Neuronal stem cell (in vitro differentiated cells): ENCODE measurements around the gene MC5R.
"Not testable (repeated sequence)": the region's sequence is repeated elsewhere in the genome, so short reads cannot be mapped to it uniquely, and the experiment has no call there.

Source experiments
- DNase-seq: peaks from one replicate; pipeline ENCODE4 v3.0.0-alpha.2; 2013; ENCODE audit warnings: low spot score
- H2AFZ ChIP-seq: one replicate; pipeline ENCODE4 v1.6.1; 2013; ENCODE audit warnings: mild to moderate bottlenecking, low read length, inconsistent platforms
- H2AK5ac ChIP-seq: 2 replicates; pipeline ENCODE4 v1.6.1; 2013; ENCODE audit warnings: low read depth, mild to moderate bottlenecking, inconsistent platforms, low read length, moderate library complexity, mixed read lengths
- H2BK120ac ChIP-seq: 2 replicates; pipeline ENCODE4 v1.6.1; 2013; ENCODE audit warnings: low read depth, mild to moderate bottlenecking, inconsistent platforms, low read length, moderate library complexity, mixed read lengths
- H2BK12ac ChIP-seq: one replicate; pipeline ENCODE4 v1.6.1; 2013; ENCODE audit warnings: low read length, inconsistent platforms
- H2BK15ac ChIP-seq: 2 replicates; pipeline ENCODE4 v1.6.1; 2013; ENCODE audit warnings: mild to moderate bottlenecking, low read length, inconsistent platforms, mixed read lengths
- H2BK5ac ChIP-seq: one replicate; pipeline ENCODE4 v1.6.1; 2013; ENCODE audit warnings: inconsistent platforms, mild to moderate bottlenecking, low read length, moderate library complexity
- H3K14ac ChIP-seq: one replicate; pipeline ENCODE4 v1.6.1; 2013; ENCODE audit warnings: low read length, inconsistent platforms
- H3K18ac ChIP-seq: 2 replicates; pipeline ENCODE4 v1.6.1; 2013; ENCODE audit warnings: low read length, inconsistent platforms
- H3K23ac ChIP-seq: 2 replicates; pipeline ENCODE4 v1.6.1; 2013; ENCODE audit warnings: low read depth, mild to moderate bottlenecking, mixed read lengths, low read length, inconsistent platforms; ENCODE audit not compliant: poor library complexity
- H3K27ac ChIP-seq: replicated peaks from 3 replicates; pipeline ENCODE4 v1.5.1; 2013; ENCODE audit warnings: low read length, inconsistent platforms
- H3K27me3 ChIP-seq, 3 experiments: 2 replicates each; pipeline ENCODE4 v1.6.1; 2013; ENCODE audit warnings: low read length in 3 of 3, mild to moderate bottlenecking in 2 of 3, inconsistent platforms in 1 of 3, low read depth in 1 of 3, mixed read lengths in 1 of 3, moderate library complexity in 1 of 3; ENCODE audit not compliant: control insufficient read depth in 3 of 3, insufficient read depth in 3 of 3
- H3K36me3 ChIP-seq, 2 donors: replicated peaks in 1 of 2; 2 replicates each; pipeline ENCODE4 v1.6.1; 2013; ENCODE audit warnings: low read length in 2 of 2; ENCODE audit not compliant: control insufficient read depth in 2 of 2, insufficient read depth in 2 of 2
- H3K4ac ChIP-seq: 2 replicates; pipeline ENCODE4 v1.6.1; 2013; ENCODE audit warnings: inconsistent platforms, mild to moderate bottlenecking, low read length, moderate library complexity
- H3K4me1 ChIP-seq, 2 donors: 1 replicate in 1 of 2; 2 replicates in 1 of 2; pipeline ENCODE4 v1.6.1; 2013; ENCODE audit warnings: low read length in 2 of 2, low read depth in 1 of 2; ENCODE audit not compliant: control insufficient read depth in 2 of 2, insufficient read depth in 1 of 2
- H3K4me2 ChIP-seq: one replicate; pipeline ENCODE4 v1.6.1; 2013; ENCODE audit warnings: mild to moderate bottlenecking, low read length, inconsistent platforms; ENCODE audit not compliant: insufficient read depth, poor library complexity, severe bottlenecking
- H3K4me3 ChIP-seq, 2 donors: 2 replicates each; pipeline ENCODE4 v1.5.1; 2013; ENCODE audit warnings: low read length in 2 of 2, mild to moderate bottlenecking in 2 of 2, inconsistent platforms in 1 of 2, moderate library complexity in 1 of 2
- H3K79me1 ChIP-seq: one replicate; pipeline ENCODE4 v1.6.1; 2013; ENCODE audit warnings: low read depth, mild to moderate bottlenecking, inconsistent platforms, low read length, moderate library complexity
- H3K9ac ChIP-seq: one replicate; pipeline ENCODE4 v1.6.1; 2013; ENCODE audit warnings: mild to moderate bottlenecking, low read depth, low read length, inconsistent platforms; ENCODE audit not compliant: poor library complexity
- H3K9me3 ChIP-seq, 2 donors: replicated peaks in 1 of 2; 2 replicates each; pipeline versions ENCODE3 to v1.6.1; 2013; ENCODE audit warnings: low read length in 2 of 2, mild to moderate bottlenecking in 2 of 2, inconsistent platforms in 1 of 2, low read depth in 1 of 2, mixed read lengths in 1 of 2, moderate library complexity in 1 of 2; ENCODE audit not compliant: control insufficient read depth in 2 of 2, insufficient read depth in 1 of 2
- H4K8ac ChIP-seq: one replicate; pipeline ENCODE4 v1.6.1; 2013; ENCODE audit warnings: low read depth, mild to moderate bottlenecking, inconsistent platforms, low read length, moderate library complexity
- H4K91ac ChIP-seq: one replicate; pipeline ENCODE4 v1.6.1; 2013; ENCODE audit warnings: low read length, low read depth, mild to moderate bottlenecking, inconsistent platforms; ENCODE audit not compliant: poor library complexity
- WGBS, 2 donors: extraction: QIAGEN DNeasy Blood & Tissue Kit; methylation state at CpG; one replicate each; pipeline ENCODE4 v1.1.7; 2013; ENCODE audit warnings: missing lambda C conversion rate in 2 of 2, mixed read lengths in 1 of 2; ENCODE audit not compliant: insufficient read length in 2 of 2, insufficient replicate concordance in 1 of 2; ENCODE audit errors: extremely low coverage in 2 of 2; 5-methylcytosine and 5-hydroxymethylcytosine counted together

Gene MC5R

GRCh38 chr18:13836559-13836958, 12.6 kb downstream of the MC5R start:
- peaks cover 0 to 3% of the 10 kb centered on the region in 2 donors for H3K4me1 ChIP-seq
- WGBS, 2 donors: no CpG with 5 or more reads among the region's 22 CpGs

GRCh38 chr18:13849791-13850190, 25.8 kb downstream of the MC5R start:
- no peak overlapping the region for H3K4me3 ChIP-seq
- DNase-seq: no peak
- H2BK120ac ChIP-seq: no peak overlapping the region
- H2BK12ac ChIP-seq: no peak overlapping the region
- H3K79me1 ChIP-seq: peaks cover 2% of the 10 kb centered on the region
- H3K9ac ChIP-seq: no peak overlapping the region
- H2AFZ ChIP-seq: no peak overlapping the region
- H4K91ac ChIP-seq: no peak overlapping the region
- no peak overlapping the region for H2BK15ac ChIP-seq
- no peak overlapping the region for H4K8ac ChIP-seq
- no peak overlapping the region for H3K27ac ChIP-seq
- H3K23ac ChIP-seq: no peak overlapping the region
- WGBS, 2 donors: no CpG with 5 or more reads among the region's 4 CpGs
- no peak overlapping the region for H2BK5ac ChIP-seq
- H3K18ac ChIP-seq: no peak overlapping the region
- H3K36me3 ChIP-seq: no peaks in the 10 kb centered on the region
- peaks cover 0 to 6% of the 10 kb centered on the region in 2 donors for H3K9me3 ChIP-seq
- peaks cover 0 to 1% of the 10 kb centered on the region in 2 donors for H3K4me1 ChIP-seq
- no peak overlapping the region for H3K4ac ChIP-seq
- no peak overlapping the region for H3K4me2 ChIP-seq
- no peak overlapping the region for H2AK5ac ChIP-seq
- H3K14ac ChIP-seq: no peak overlapping the region
- H3K27me3 ChIP-seq: no peaks in the 10 kb centered on the region

More at GRCh38 chr18:13836559-13836958, 12.6 kb downstream of the MC5R start:
- Histone ChIP-seq H3K9me3 (no peaks in the 10 kb centered on the region), H3K79me1 (no peaks in the 10 kb centered on the region), H3K27me3 (peaks cover 0 to 5% (median 0%) of the 10 kb centered on the region in 3 experiments), H3K14ac (no peak overlapping the region), H3K36me3 (no peaks in the 10 kb centered on the region), H2AK5ac (no peak overlapping the region), H4K8ac (no peak overlapping the region), H3K4ac (no peak overlapping the region), H3K4me2 (no peak overlapping the region), H3K4me3 (no peak overlapping the region), H2BK120ac (no peak overlapping the region), H2AFZ (no peak overlapping the region), H2BK15ac (no peak overlapping the region), H4K91ac (no peak overlapping the region), H3K9ac (no peak overlapping the region), H2BK5ac (no peak overlapping the region), H3K18ac (peak overlapping the region; percentile 54), H3K23ac (no peak overlapping the region), H3K27ac (no peak overlapping the region), H2BK12ac (no peak overlapping the region)
- DNase-seq: no peak

- H3K79me1 ChIP-seq, H4K91ac ChIP-seq, H3K4ac ChIP-seq, H3K14ac ChIP-seq, H3K4me2 ChIP-seq, H2BK12ac ChIP-seq, H4K8ac ChIP-seq, H3K27ac ChIP-seq, H3K4me3 ChIP-seq, H2BK15ac ChIP-seq, H3K9ac ChIP-seq, H3K23ac ChIP-seq, H2AFZ ChIP-seq, H3K27me3 ChIP-seq, H2BK120ac ChIP-seq, H2AK5ac ChIP-seq, H3K9me3 ChIP-seq, H3K36me3 ChIP-seq, H3K4me1 ChIP-seq, DNase-seq, H3K18ac ChIP-seq, H2BK5ac ChIP-seq: not testable (repeated sequence)
- WGBS, 2 donors: no CpG with 5 or more reads among the region's 7 CpGs
Observed at GRCh38 chr18:13862898-13863297, 38.9 kb downstream of the MC5R start.

- no peaks in the 10 kb centered on the region for H3K9me3 ChIP-seq
- H3K18ac ChIP-seq: peak overlapping the region; percentile 82
- WGBS, 2 donors: no CpG with 5 or more reads among the region's 51 CpGs
- no peak overlapping the region for H2AK5ac ChIP-seq
- H4K91ac ChIP-seq: no peak overlapping the region
- no peak overlapping the region for H3K4ac ChIP-seq
- peak; percentile 6 for DNase-seq
- no peak overlapping the region for H2BK120ac ChIP-seq
- H3K9ac ChIP-seq: peak overlapping the region; percentile 56
- H3K23ac ChIP-seq: peak overlapping the region; percentile 81
- peak overlapping the region; percentile 53 for H2AFZ ChIP-seq
- peak overlapping the region in 1 of 2 donors; percentile 75 for H3K4me3 ChIP-seq
- H3K27ac ChIP-seq: no peak overlapping the region
- H3K4me1 ChIP-seq: no peaks in the 10 kb centered on the region
- peaks cover 0 to 53% (median 26%) of the 10 kb centered on the region in 3 experiments for H3K27me3 ChIP-seq
- no peaks in the 10 kb centered on the region for H3K36me3 ChIP-seq
- H4K8ac ChIP-seq: peak overlapping the region; percentile 56
- H3K4me2 ChIP-seq: peak overlapping the region; percentile 86
- no peak overlapping the region for H2BK15ac ChIP-seq
- no peak overlapping the region for H2BK5ac ChIP-seq
- H2BK12ac ChIP-seq: no peak overlapping the region
- H3K79me1 ChIP-seq: no peaks in the 10 kb centered on the region
- no peak overlapping the region for H3K14ac ChIP-seq
Observed at GRCh38 chr18:13868501-13869271, 44.7 kb downstream of the MC5R start.
